SK-N-MC (cell line): ENCODE results near the gene CACNA1C.
"Not testable (repeated sequence)": the region's sequence is repeated elsewhere in the genome, so short reads cannot be mapped to it uniquely, and the experiment has no call there.

Experiments
- EZH2 ChIP-seq: fragments of 200-600 bp; sonication (generic); IDR thresholded peaks from one replicate; pipeline ENCODE4 v1.6.1; 2017; ENCODE audit warnings: antibody characterized with exemption
- FOXP2 ChIP-seq: optimal IDR thresholded peaks from 2 replicates; pipeline ENCODE3; 2011; ENCODE audit warnings: mild to moderate bottlenecking, moderate library complexity; ENCODE audit not compliant: insufficient read depth; ENCODE audit errors: extremely low read length, control extremely low read depth
- POLR2AphosphoS5 ChIP-seq: IDR thresholded peaks from 2 replicates; pipeline ENCODE4 v1.6.1; 2012; ENCODE audit warnings: mild to moderate bottlenecking, low read depth, low read length, borderline replicate concordance

GRCh38 chr12:2684026-2684325, 631.2 kb downstream of the CACNA1C start:
- TF ChIP-seq POLR2AphosphoS5, EZH2, FOXP2: not testable (repeated sequence)
